HL-60 (cell line): Measurements from ENCODE around the gene AK4.

Experiments
- DNase-seq, 2 experiments: peaks; one replicate each; pipeline ENCODE4 v3.0.0-alpha.2; 2010 to 2020; ENCODE audit warnings: low read depth in 1 of 2, low spot score in 1 of 2
- H3K27ac ChIP-seq: fragments of 250-450 bp; sonication (Bioruptor Pico); replicated peaks from 2 replicates; pipeline ENCODE4 v1.5.1; 2020; ENCODE audit warnings: mild to moderate bottlenecking, moderate library complexity
- H3K27me3 ChIP-seq: fragments of 250-450 bp; sonication (Bioruptor Pico); 2 replicates; pipeline ENCODE4 v1.5.1; 2021; ENCODE audit warnings: mild to moderate bottlenecking, moderate library complexity; ENCODE audit not compliant: insufficient read depth, poor library complexity, severe bottlenecking
- H3K4me3 ChIP-seq: replicated peaks from 2 replicates; pipeline ENCODE4 v1.5.1; 2011; ENCODE audit warnings: mild to moderate bottlenecking, control low read depth, low read length; ENCODE audit not compliant: insufficient read depth
- GABPA ChIP-seq: IDR thresholded peaks from 2 replicates; pipeline ENCODE4 v1.6.1; 2012; ENCODE audit warnings: low read depth
- POLR2AphosphoS5 ChIP-seq: IDR thresholded peaks from 2 replicates; pipeline ENCODE4 v1.6.1; 2012; ENCODE audit warnings: low read depth
- SPI1 ChIP-seq: IDR thresholded peaks from 2 replicates; pipeline ENCODE4 v1.6.1; 2012; ENCODE audit warnings: low read depth, mild to moderate bottlenecking, borderline replicate concordance
- TF ChIP-seq, protein P1 (sequence below): IDR thresholded peaks from 2 replicates; pipeline ENCODE4 v1.6.1; 2012; ENCODE audit warnings: low read depth; ENCODE audit not compliant: insufficient replicate concordance
- TF ChIP-seq, protein P2 (sequence below): IDR thresholded peaks from one replicate; pipeline ENCODE4 v1.5.1; 2011; ENCODE audit warnings: low read length, control low read depth, inconsistent platforms; ENCODE audit not compliant: insufficient read depth

Gene AK4

DNA sequence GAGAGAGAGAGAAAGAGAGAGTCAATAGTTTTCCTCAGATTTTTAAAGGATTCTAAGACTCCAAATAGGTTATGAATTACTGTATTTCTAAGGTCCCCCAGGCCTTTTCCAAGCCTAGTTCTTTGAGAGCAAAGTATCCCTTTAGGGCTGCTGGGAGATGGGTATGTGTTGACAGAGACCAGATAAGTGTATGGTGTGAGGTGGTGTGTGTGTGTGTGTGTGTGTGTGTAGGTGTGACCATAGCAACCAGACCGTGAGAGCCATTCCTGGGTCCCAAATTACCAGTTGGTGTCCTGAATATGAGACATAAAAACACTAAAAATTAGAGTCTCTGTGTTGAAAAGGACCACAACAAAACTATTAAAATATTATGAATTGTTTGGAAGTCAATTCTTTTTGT lies 119.7 kb downstream of the AK4 start:
- no peak for DNase-seq
- H3K27ac ChIP-seq = no peak overlapping the region

DNA sequence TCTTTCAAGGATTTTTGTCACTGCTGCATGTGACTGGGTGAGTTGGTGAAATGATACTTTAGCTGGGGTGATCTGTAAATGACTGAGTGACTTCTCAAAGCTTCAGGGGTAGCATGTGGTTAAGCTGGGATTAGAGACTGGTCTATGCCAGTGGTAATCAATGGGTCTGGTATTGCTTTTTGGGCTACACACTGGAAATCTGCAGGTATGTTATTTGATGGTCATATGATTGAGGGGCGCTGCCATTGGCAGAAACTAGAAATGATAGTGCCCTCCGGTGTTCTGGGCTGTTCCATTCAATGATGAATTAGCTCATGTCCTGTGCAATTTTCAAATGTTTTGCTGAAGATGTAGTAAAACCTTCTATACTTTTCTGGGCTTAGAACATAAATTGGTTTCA lies 121.6 kb downstream of the AK4 start:
- Histone ChIP-seq H3K27me3 (peaks cover 29% of the 10 kb centered on the region), H3K4me3 (no peak overlapping the region), H3K27ac (no peak overlapping the region)
- TF ChIP-seq POLR2AphosphoS5 (no peak), GABPA (no peak), SPI1 (no peak)
- TF ChIP-seq, protein P1, sequence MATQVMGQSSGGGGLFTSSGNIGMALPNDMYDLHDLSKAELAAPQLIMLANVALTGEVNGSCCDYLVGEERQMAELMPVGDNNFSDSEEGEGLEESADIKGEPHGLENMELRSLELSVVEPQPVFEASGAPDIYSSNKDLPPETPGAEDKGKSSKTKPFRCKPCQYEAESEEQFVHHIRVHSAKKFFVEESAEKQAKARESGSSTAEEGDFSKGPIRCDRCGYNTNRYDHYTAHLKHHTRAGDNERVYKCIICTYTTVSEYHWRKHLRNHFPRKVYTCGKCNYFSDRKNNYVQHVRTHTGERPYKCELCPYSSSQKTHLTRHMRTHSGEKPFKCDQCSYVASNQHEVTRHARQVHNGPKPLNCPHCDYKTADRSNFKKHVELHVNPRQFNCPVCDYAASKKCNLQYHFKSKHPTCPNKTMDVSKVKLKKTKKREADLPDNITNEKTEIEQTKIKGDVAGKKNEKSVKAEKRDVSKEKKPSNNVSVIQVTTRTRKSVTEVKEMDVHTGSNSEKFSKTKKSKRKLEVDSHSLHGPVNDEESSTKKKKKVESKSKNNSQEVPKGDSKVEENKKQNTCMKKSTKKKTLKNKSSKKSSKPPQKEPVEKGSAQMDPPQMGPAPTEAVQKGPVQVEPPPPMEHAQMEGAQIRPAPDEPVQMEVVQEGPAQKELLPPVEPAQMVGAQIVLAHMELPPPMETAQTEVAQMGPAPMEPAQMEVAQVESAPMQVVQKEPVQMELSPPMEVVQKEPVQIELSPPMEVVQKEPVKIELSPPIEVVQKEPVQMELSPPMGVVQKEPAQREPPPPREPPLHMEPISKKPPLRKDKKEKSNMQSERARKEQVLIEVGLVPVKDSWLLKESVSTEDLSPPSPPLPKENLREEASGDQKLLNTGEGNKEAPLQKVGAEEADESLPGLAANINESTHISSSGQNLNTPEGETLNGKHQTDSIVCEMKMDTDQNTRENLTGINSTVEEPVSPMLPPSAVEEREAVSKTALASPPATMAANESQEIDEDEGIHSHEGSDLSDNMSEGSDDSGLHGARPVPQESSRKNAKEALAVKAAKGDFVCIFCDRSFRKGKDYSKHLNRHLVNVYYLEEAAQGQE = no peak
- TF ChIP-seq, protein P2, sequence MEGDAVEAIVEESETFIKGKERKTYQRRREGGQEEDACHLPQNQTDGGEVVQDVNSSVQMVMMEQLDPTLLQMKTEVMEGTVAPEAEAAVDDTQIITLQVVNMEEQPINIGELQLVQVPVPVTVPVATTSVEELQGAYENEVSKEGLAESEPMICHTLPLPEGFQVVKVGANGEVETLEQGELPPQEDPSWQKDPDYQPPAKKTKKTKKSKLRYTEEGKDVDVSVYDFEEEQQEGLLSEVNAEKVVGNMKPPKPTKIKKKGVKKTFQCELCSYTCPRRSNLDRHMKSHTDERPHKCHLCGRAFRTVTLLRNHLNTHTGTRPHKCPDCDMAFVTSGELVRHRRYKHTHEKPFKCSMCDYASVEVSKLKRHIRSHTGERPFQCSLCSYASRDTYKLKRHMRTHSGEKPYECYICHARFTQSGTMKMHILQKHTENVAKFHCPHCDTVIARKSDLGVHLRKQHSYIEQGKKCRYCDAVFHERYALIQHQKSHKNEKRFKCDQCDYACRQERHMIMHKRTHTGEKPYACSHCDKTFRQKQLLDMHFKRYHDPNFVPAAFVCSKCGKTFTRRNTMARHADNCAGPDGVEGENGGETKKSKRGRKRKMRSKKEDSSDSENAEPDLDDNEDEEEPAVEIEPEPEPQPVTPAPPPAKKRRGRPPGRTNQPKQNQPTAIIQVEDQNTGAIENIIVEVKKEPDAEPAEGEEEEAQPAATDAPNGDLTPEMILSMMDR = no peak
- DNase-seq = no peak

More for the DNA sequence above, 119.7 kb downstream of the AK4 start:
- Histone ChIP-seq H3K27me3 (peaks cover 33% of the 10 kb centered on the region), H3K4me3 (no peak overlapping the region)
- TF ChIP-seq, protein P2 = no peak
- TF ChIP-seq GABPA (no peak), SPI1 (no peak), POLR2AphosphoS5 (no peak)
- TF ChIP-seq, protein P1 = no peak

DNA sequence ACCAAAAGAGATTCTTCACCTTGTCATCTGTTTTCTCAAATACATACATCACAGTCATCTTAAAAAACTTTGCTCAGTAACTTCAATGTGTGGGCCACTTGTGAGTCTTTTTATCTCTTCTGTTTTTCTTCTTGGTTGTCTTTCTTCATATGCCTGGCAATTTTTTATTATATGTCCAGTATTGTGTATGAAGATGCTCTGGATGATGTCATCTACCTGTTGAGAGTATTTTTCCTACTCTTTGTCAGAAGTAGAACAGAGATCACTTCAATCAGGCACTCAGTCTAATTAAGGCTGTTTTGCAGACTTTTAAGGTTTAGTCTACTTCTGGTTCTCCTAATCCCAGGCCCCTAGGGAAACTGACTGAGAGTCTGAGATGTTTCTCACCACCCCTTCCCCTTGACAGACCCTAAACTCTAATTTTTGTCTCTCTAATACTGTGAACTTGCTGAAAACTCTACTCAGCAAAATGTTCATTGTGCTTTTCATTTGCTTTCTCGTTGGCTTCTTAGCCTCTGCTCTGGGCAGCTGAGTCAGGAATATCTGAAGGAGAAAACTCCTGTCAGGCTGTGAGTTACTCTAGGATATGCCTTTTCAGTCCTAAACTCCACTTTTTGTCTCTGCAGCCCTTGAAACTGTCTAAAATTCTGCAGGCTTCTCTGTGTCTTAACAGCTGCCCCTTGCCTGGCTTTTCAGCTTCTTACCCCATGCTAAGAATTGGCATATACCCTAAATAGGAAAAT lies 128.4 kb downstream of the AK4 start:
- peaks cover 2% of the 10 kb centered on the region for H3K27me3 ChIP-seq
- H3K27ac ChIP-seq = no peak overlapping the region
- no peak overlapping the region for H3K4me3 ChIP-seq
- TF ChIP-seq GABPA (no peak), SPI1 (no peak), POLR2AphosphoS5 (no peak)
- TF ChIP-seq, protein P1 = no peak
- TF ChIP-seq, protein P2 = no peak
- no peak for DNase-seq
